HepG2 (cell line): ENCODE measurements around the gene TFDP1. TPM values are rescaled to one million over a fixed set of nuclear protein-coding genes. Genes with fewer than 3 reads are reported as not detected.

ENCODE experiments used
- ATAC-seq: fragments of 200-7000 bp; cut with Tn5 transposase; 3 replicates; pipeline ENCODE4 v1.9.1; 2020; ENCODE audit warnings: mild to moderate bottlenecking, moderate library complexity
- BruUV-seq: library from RNA; stranded (reverse); fragments of 400-500 nt; replicated peaks from 2 replicates; lab custom pipeline; 2021; lab: Mats Ljungman, UMichigan
- CTCF ChIA-PET: fragments of 300-600 bp; formaldehyde crosslinking; extraction: SDS; loops from one replicate; lab custom pipeline; 2021; ENCODE audit warnings: low total read pairs, inconsistent platforms, low intra/inter-chr PET ratio; lab: Yijun Ruan, JAX
- POLR2A ChIA-PET: fragments of 350-600 bp; sonication (Branson Sonifier 250); formaldehyde crosslinking; loops from one replicate; lab custom pipeline; 2020; ENCODE audit warnings: antibody characterized with exemption, inconsistent platforms; lab: Yijun Ruan, JAX
- DNase-seq: peaks from one replicate; pipeline ENCODE4 v3.0.0-alpha.2; 2015; ENCODE audit warnings: low spot score
- FAIRE-seq: peaks from 3 replicates; lab custom pipeline; 2011; peaks lifted over from hg19 to GRCh38; lab: Jason Lieb, UNC
- H2AFZ ChIP-seq: one replicate; pipeline ENCODE4 v1.6.1; 2011; ENCODE audit warnings: low read length, inconsistent platforms
- H3K27ac ChIP-seq: fragments of 300-600 bp; 3 replicates; pipeline ENCODE4 v1.8.0; 2011; ENCODE audit warnings: mixed run types, mild to moderate bottlenecking, mixed read lengths, low read length, inconsistent platforms; ENCODE audit not compliant: insufficient read depth; ENCODE audit errors: extremely low read length
- H3K27me3 ChIP-seq, 2 experiments: fragments of 200-600 bp in 1 of 2; 2 replicates in 1 of 2; 3 replicates in 1 of 2; pipeline versions ENCODE4 v1.6.0 to v1.8.0; 2011; ENCODE audit warnings: low read length in 2 of 2, mild to moderate bottlenecking in 2 of 2, moderate library complexity in 2 of 2, inconsistent platforms in 1 of 2; ENCODE audit not compliant: insufficient read depth in 2 of 2, control insufficient read depth in 1 of 2
- H3K36me3 ChIP-seq, 2 experiments: fragments of 200-600 bp in 1 of 2; replicated peaks in 1 of 2; 2 replicates in 1 of 2; 3 replicates in 1 of 2; pipeline versions ENCODE4 v1.5.1 to v1.8.0; 2011; ENCODE audit warnings: low read length in 2 of 2, inconsistent platforms in 1 of 2; ENCODE audit not compliant: insufficient read depth in 2 of 2, control insufficient read depth in 1 of 2
- H3K4me1 ChIP-seq: 2 replicates; pipeline ENCODE4 v1.5.1; 2012; ENCODE audit warnings: low read length, inconsistent platforms; ENCODE audit not compliant: insufficient read depth
- H3K4me2 ChIP-seq: 2 replicates; pipeline ENCODE4 v1.6.0; 2011; ENCODE audit warnings: low read depth, low read length, inconsistent platforms
- H3K4me3 ChIP-seq, 3 experiments: fragments of 200-600 bp in 1 of 3; sonication (generic), shearing (Covaris generic) in 1 of 3; replicated peaks in 1 of 3; 2 replicates each; pipeline ENCODE4 v1.5.1; 2011 to 2016; ENCODE audit warnings: low read length in 3 of 3, inconsistent platforms in 2 of 3, low read depth in 2 of 3, mild to moderate bottlenecking in 2 of 3, control low read depth in 1 of 3, mixed read lengths in 1 of 3; ENCODE audit not compliant: insufficient read depth in 1 of 3
- H3K79me2 ChIP-seq: one replicate; pipeline ENCODE4 v1.6.1; 2011; ENCODE audit warnings: low read length, inconsistent platforms; ENCODE audit not compliant: insufficient read depth
- H3K9ac ChIP-seq: 2 replicates; pipeline ENCODE4 v1.6.0; 2011; ENCODE audit warnings: mild to moderate bottlenecking, low read depth, low read length, inconsistent platforms; ENCODE audit not compliant: insufficient read depth
- H3K9me3 ChIP-seq: 2 replicates; pipeline ENCODE4 v1.5.1; 2012; ENCODE audit warnings: mild to moderate bottlenecking, low read length
- H4K20me1 ChIP-seq: 2 replicates; pipeline ENCODE4 v1.6.0; 2011; ENCODE audit warnings: inconsistent platforms, mild to moderate bottlenecking, low read length, moderate library complexity; ENCODE audit not compliant: insufficient read depth
- KDM5A ChIP-seq: fragments of 200-600 bp; sonication (generic); IDR thresholded peaks from 2 replicates; pipeline ENCODE4 v1.7.0; 2018; ENCODE audit warnings: antibody characterized with exemption, mild to moderate bottlenecking, low read length, borderline replicate concordance
- SALL1 ChIP-seq: sonication (generic); formaldehyde crosslinking; IDR thresholded peaks from 2 replicates; pipeline ENCODE4 v1.8.0; 2022; ENCODE audit warnings: mild to moderate bottlenecking, missing genetic modification reagents
- STAG1 ChIP-seq: sonication (generic); formaldehyde crosslinking; IDR thresholded peaks from 2 replicates; pipeline ENCODE4 v1.4.0; 2020; ENCODE audit warnings: missing genetic modification reagents
- ZBTB43 ChIP-seq: sonication (generic); formaldehyde crosslinking; conservative IDR thresholded peaks from 2 replicates; pipeline ENCODE4 v1.4.0; 2020; ENCODE audit warnings: missing genetic modification reagents
- ZNF276 ChIP-seq: sonication (generic); formaldehyde crosslinking; IDR thresholded peaks from 2 replicates; pipeline ENCODE4 v1.4.0; 2020; ENCODE audit warnings: mild to moderate bottlenecking, low read depth, missing genetic modification reagents
- WGBS: methylation state at CpG from one replicate; pipeline ENCODE4 v1.1.6; 2017; ENCODE audit warnings: low lambda C conversion rate; 5-methylcytosine and 5-hydroxymethylcytosine counted together
- in situ Hi-C: cut with HindIII; loops from 2 replicates; pipeline ENCODE4 v1.10.0; 2017; ENCODE audit warnings: low pct_unique_long_range_greater_than_20kb; ENCODE audit not compliant: extremely low pct_ligation_motif_present
- intact Hi-C: fragments of 100-400 bp; cut with micrococcal nuclease; formaldehyde crosslinking; loops from one replicate; pipeline ENCODE4 v1.10.0; 2022; ENCODE audit not compliant: unreplicated experiment
- polyA plus RNA-seq, 8 experiments: library from polyadenylated mRNA; depleted of rRNA in 3 of 8; stranded (reverse) in 7 of 8; unstranded in 1 of 8; fragments of >200 nt; fragmentation: Illumina TruSeq in 4 of 8; extraction: Trizol in 4 of 8; gene quantifications; 2 replicates each; pipeline versions ENCODE4 v1.2.1 to v1.2.3, GENCODE V29; 2011 to 2016; ENCODE audit warnings: low read depth in 4 of 8, missing spikeins in 1 of 8, mixed read lengths in 1 of 8; ENCODE audit not compliant: insufficient read depth in 1 of 8
- total RNA-seq, 5 experiments: library from RNA; depleted of rRNA; stranded (reverse); fragments of >200 nt; fragmentation: Illumina TruSeq; extraction: Trizol; gene quantifications; 2 replicates each; pipeline ENCODE4 v1.2.3, GENCODE V29; 2016; ENCODE audit warnings: low read depth in 1 of 5

The TFDP1 gene
- total and polyA plus RNA-seq, 2 of the 13 experiments (the other 11 are each of a cell fraction or from before 2014, with no cell fraction given) = 38.0 to 84.2 TPM

GRCh38 chr13:113610266-113610665 lies 25.7 kb downstream of the TFDP1 start:
- Histone ChIP-seq H3K36me3 (peaks cover 8 to 58% of the 10 kb centered on the region in 2 experiments), H2AFZ (no peak overlapping the region), H3K4me3 (no peak overlapping the region), H3K27ac (no peak overlapping the region), H3K9me3 (no peaks in the 10 kb centered on the region), H3K27me3 (no peaks in the 10 kb centered on the region), H3K79me2 (peaks cover 75% of the 10 kb centered on the region), H3K4me1 (no peaks in the 10 kb centered on the region), H3K4me2 (no peak overlapping the region), H3K9ac (no peak overlapping the region), H4K20me1 (peaks cover 4% of the 10 kb centered on the region; the same call in 1 of the 2 replicates)
- 94% methylated on average over 10 of the region's 19 CpGs for WGBS
- ATAC-seq = no peak
- no TSS peak for BruUV-seq
- FAIRE-seq = no peak
- intact Hi-C loops = no loop called here
- CTCF ChIA-PET = no interaction called here
- TF ChIP-seq ZNF276 = no peak
- no peak for TF ChIP-seq KDM5A
- POLR2A ChIA-PET = no interaction called here
- no peak for DNase-seq
- in situ Hi-C loops = no loop called here

- Histone ChIP-seq H3K27ac (no peak overlapping the region), H3K4me2 (no peak overlapping the region), H3K79me2 (peaks cover 73% of the 10 kb centered on the region), H3K9me3 (no peaks in the 10 kb centered on the region), H3K4me1 (peaks cover 13% of the 10 kb centered on the region), H3K36me3 (peaks cover 7 to 59% of the 10 kb centered on the region in 2 experiments), H2AFZ (no peak overlapping the region), H4K20me1 (peaks cover 7% of the 10 kb centered on the region), H3K4me3 (no peak overlapping the region), H3K27me3 (no peaks in the 10 kb centered on the region), H3K9ac (no peak overlapping the region)
- BruUV-seq = no TSS peak
- intact Hi-C loops (no loop called here), in situ Hi-C loops (no loop called here)
- ChIA-PET POLR2A (no interaction called here), CTCF (no interaction called here)
- DNase-seq = no peak
- FAIRE-seq = no peak
- TF ChIP-seq SALL1 (CRISPR knock-in tag) (no peak), ZBTB43 (CRISPR knock-in tag) (no peak), STAG1 (CRISPR knock-in tag) (no peak)
- WGBS = 96% methylated on average over 4 of the region's 5 CpGs
- ATAC-seq = no peak
Observed at GRCh38 chr13:113611996-113612395, 27.4 kb downstream of the TFDP1 start.
